SU-DHL-6 (cell line): Measurements from ENCODE around the gene SCTR.

Experiments
- H2AFZ ChIP-seq: fragments of 200-600 bp; sonication (generic); 2 replicates; pipeline ENCODE4 v1.6.1; 2014; ENCODE audit warnings: low read depth, mild to moderate bottlenecking, moderate library complexity, mixed read lengths, antibody characterized with exemption, low read length; ENCODE audit not compliant: severe bottlenecking
- H3F3A ChIP-seq: fragments of 200-600 bp; shearing (Covaris generic); 2 replicates; pipeline ENCODE4 v1.6.0; 2016; ENCODE audit warnings: antibody characterized with exemption, mild to moderate bottlenecking; ENCODE audit not compliant: insufficient read depth
- H3K27ac ChIP-seq: fragments of 200-600 bp; sonication (generic); 2 replicates; pipeline ENCODE4 v1.5.1; 2016; ENCODE audit warnings: low read depth, mild to moderate bottlenecking, low read length, moderate library complexity, mixed read lengths
- H3K27me3 ChIP-seq: fragments of 200-600 bp; sonication (generic), shearing (Covaris generic); 2 replicates; pipeline ENCODE4 v1.6.0; 2014; ENCODE audit warnings: mild to moderate bottlenecking, low read length
- H3K36me3 ChIP-seq: fragments of 200-600 bp; sonication (generic); 2 replicates; pipeline ENCODE4 v1.6.1; 2014; ENCODE audit warnings: mild to moderate bottlenecking, low read length, mixed read lengths
- H3K4me2 ChIP-seq: fragments of 300-600, 200-600 bp; shearing (Covaris generic), sonication (generic); 2 replicates; pipeline ENCODE4 v1.6.0; 2014; ENCODE audit warnings: low read length, low read depth, mild to moderate bottlenecking; ENCODE audit not compliant: poor library complexity, severe bottlenecking
- H3K4me3 ChIP-seq: fragments of 200-600 bp; sonication (generic); 2 replicates; pipeline ENCODE4 v1.5.1; 2014; ENCODE audit warnings: antibody characterized with exemption, low read length, mild to moderate bottlenecking, mixed read lengths; ENCODE audit not compliant: insufficient read depth, poor library complexity, severe bottlenecking
- H3K79me2 ChIP-seq: fragments of 200-600 bp; sonication (generic); 2 replicates; pipeline ENCODE4 v1.6.1; 2014; ENCODE audit warnings: mild to moderate bottlenecking, low read length, moderate library complexity; ENCODE audit not compliant: insufficient read depth
- H3K9ac ChIP-seq: fragments of 200-600 bp; sonication (generic); 2 replicates; pipeline ENCODE4 v1.7.0; 2014; ENCODE audit warnings: mild to moderate bottlenecking, low read length
- H3K9me2 ChIP-seq: fragments of 200-600 bp; sonication (generic); replicated peaks from 2 replicates; pipeline ENCODE4 v1.6.1; 2014; ENCODE audit warnings: low read length; ENCODE audit not compliant: insufficient read depth
- H3K9me3 ChIP-seq: fragments of 200-600 bp; sonication (generic); 2 replicates; pipeline ENCODE4 v1.6.1; 2014; ENCODE audit warnings: low read length, mixed read lengths; ENCODE audit not compliant: insufficient read depth
- H4K20me1 ChIP-seq: fragments of 200-600 bp; sonication (generic); 2 replicates; pipeline ENCODE4 v1.6.1; 2014; ENCODE audit warnings: low read depth, mild to moderate bottlenecking, antibody characterized with exemption, low read length, moderate library complexity, mixed read lengths
- CTCF ChIP-seq: fragments of 200-600 bp; sonication (generic); IDR thresholded peaks from one replicate; pipeline ENCODE4 v1.5.1; 2017; ENCODE audit warnings: antibody characterized with exemption, mild to moderate bottlenecking, low read length, moderate library complexity; ENCODE audit not compliant: insufficient read depth, poor library complexity, severe bottlenecking
- EZH2phosphoT487 ChIP-seq: fragments of 200-600 bp; sonication (generic), shearing (Covaris generic); conservative IDR thresholded peaks from 2 replicates; pipeline ENCODE4 v1.6.1; 2018; ENCODE audit warnings: mild to moderate bottlenecking, antibody characterized with exemption, low read length, moderate library complexity, mixed read lengths

The SCTR gene

DNA sequence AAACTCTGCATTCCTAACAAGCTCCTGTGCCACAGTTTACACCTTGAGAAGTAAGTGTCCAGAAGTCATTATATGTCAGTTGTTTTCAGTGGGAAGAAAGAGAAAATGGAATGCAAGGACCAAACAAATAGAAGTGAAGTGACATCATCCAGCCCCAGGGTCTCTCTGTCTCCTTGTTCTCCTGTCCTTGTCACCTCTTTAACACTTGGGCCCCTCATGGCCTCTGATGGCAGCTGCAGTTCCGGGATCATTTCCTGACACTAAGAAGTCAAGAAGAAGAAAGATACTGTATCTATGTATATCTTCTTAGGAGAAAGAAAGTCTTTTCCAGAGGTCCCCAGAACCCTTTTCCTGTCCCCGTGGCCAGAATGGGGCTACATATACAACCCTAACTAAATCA is 17.2 kb upstream of the SCTR start:
- no peak overlapping the region for H3K9ac ChIP-seq
- H4K20me1 ChIP-seq, result no peaks in the 10 kb centered on the region
- H3K27ac ChIP-seq, result no peak overlapping the region
- H3K9me2 ChIP-seq, result no peaks in the 10 kb centered on the region
- H3K27me3 ChIP-seq, result no peaks in the 10 kb centered on the region; the same call in 1 of the 2 replicates
- H3F3A ChIP-seq, result no peaks in the 10 kb centered on the region
- no peaks in the 10 kb centered on the region for H3K36me3 ChIP-seq
- H3K4me3 ChIP-seq, result no peak overlapping the region
- no peaks in the 10 kb centered on the region for H3K9me3 ChIP-seq
- TF ChIP-seq CTCF (no peak), EZH2phosphoT487 (no peak)
- no peaks in the 10 kb centered on the region for H3K79me2 ChIP-seq
- no peak overlapping the region for H2AFZ ChIP-seq
- H3K4me2 ChIP-seq, result no peak overlapping the region

GRCh38 chr2:119537792-119538191 is 13.5 kb upstream of the SCTR start:
- Histone ChIP-seq H3K36me3 (no peaks in the 10 kb centered on the region), H3K27me3 (no peaks in the 10 kb centered on the region; the same call in 1 of the 2 replicates), H3K9ac (no peak overlapping the region), H3K4me3 (no peak overlapping the region), H4K20me1 (no peaks in the 10 kb centered on the region), H3K4me2 (no peak overlapping the region), H3K79me2 (no peaks in the 10 kb centered on the region), H2AFZ (no peak overlapping the region), H3K9me2 (no peaks in the 10 kb centered on the region), H3K9me3 (peaks cover 13% of the 10 kb centered on the region; the same call in 1 of the 2 replicates), H3F3A (no peaks in the 10 kb centered on the region), H3K27ac (no peak overlapping the region)
- TF ChIP-seq CTCF (no peak), EZH2phosphoT487 (no peak)

GRCh38 chr2:119536707-119537106 is 12.4 kb upstream of the SCTR start:
- TF ChIP-seq CTCF, result no peak
- TF ChIP-seq EZH2phosphoT487, result no peak

More at GRCh38 chr2:119536707-119537106, 12.4 kb upstream of the SCTR start:
- no peaks in the 10 kb centered on the region for H3K9me2 ChIP-seq
- no peak overlapping the region for H3K4me3 ChIP-seq
- no peak overlapping the region for H3K4me2 ChIP-seq
- no peaks in the 10 kb centered on the region; the same call in 1 of the 2 replicates for H3K27me3 ChIP-seq
- peaks cover 13% of the 10 kb centered on the region; the same call in 1 of the 2 replicates for H3K9me3 ChIP-seq
- no peak overlapping the region for H2AFZ ChIP-seq
- no peak overlapping the region for H3K9ac ChIP-seq
- no peaks in the 10 kb centered on the region for H3F3A ChIP-seq
- H3K79me2 ChIP-seq, result no peaks in the 10 kb centered on the region
- H3K36me3 ChIP-seq, result no peaks in the 10 kb centered on the region
- H3K27ac ChIP-seq, result no peak overlapping the region
- no peaks in the 10 kb centered on the region for H4K20me1 ChIP-seq
